LNCAP (cell line): ENCODE data around the gene SPATA24.

Experiments used
- CTCF ChIP-seq: fragments of 450-650 bp; IDR thresholded peaks from 2 replicates; pipeline ENCODE4 v1.5.1; 2017; ENCODE audit warnings: mild to moderate bottlenecking

Gene SPATA24

GRCh38 chr5:139439013-139439903 lies 35.4 kb upstream of the SPATA24 start, which contains the start of gene DNAJC18:
DNAJC18 (minus strand) TSS chr5:139439525; CDS start chr5:139439445, 80 bp downstream.
- TF ChIP-seq CTCF: no peak

- TF ChIP-seq CTCF: no peak
Measured at GRCh38 chr5:139438707-139439012, 34.8 kb upstream of the SPATA24 start.

- TF ChIP-seq CTCF: no peak
Measured at GRCh38 chr5:139435676-139436075, 31.8 kb upstream of the SPATA24 start.

GRCh38 chr5:139431706-139432105 lies 27.8 kb upstream of the SPATA24 start:
- TF ChIP-seq CTCF: no peak

- no peak for TF ChIP-seq CTCF
Measured at GRCh38 chr5:139430015-139430414, 26.1 kb upstream of the SPATA24 start.

- no peak for TF ChIP-seq CTCF
Measured at GRCh38 chr5:139426203-139426885, 22.5 kb upstream of the SPATA24 start.

- TF ChIP-seq CTCF: no peak
Measured at GRCh38 chr5:139425497-139425896, 21.6 kb upstream of the SPATA24 start.
